K562 (cell line): ENCODE data around the gene SUFU. TPM values are rescaled to one million over a fixed set of nuclear protein-coding genes. Genes with fewer than 3 reads are reported as not detected.

Experiments
- ATAC-seq: fragments of 200-7000 bp; cut with Tn5 transposase; 3 replicates; pipeline ENCODE4 v1.9.1; 2020; ENCODE audit warnings: moderate library complexity
- BruUV-seq: library from RNA; stranded (reverse); fragments of 400-500 nt; replicated peaks from 2 replicates; lab custom pipeline; 2021; lab: Mats Ljungman, UMichigan
- CTCF ChIA-PET: fragments of 300-600 bp; formaldehyde crosslinking; extraction: SDS; loops from one replicate; lab custom pipeline; 2021; ENCODE audit warnings: low intra/inter-chr PET ratio; lab: Yijun Ruan, JAX
- POLR2A ChIA-PET: fragments of 300-600, 350-650 bp; sonication (Branson Sonifier 250); formaldehyde crosslinking; extraction: SDS; loops from one replicate; lab custom pipeline; 2021; ENCODE audit warnings: antibody characterized with exemption, inconsistent platforms; lab: Yijun Ruan, JAX
- DNase-seq, 4 experiments: peaks; one replicate each; pipeline versions ENCODE4 v3.0.0 to v3.0.0-alpha.2; 2011 to 2018; ENCODE audit warnings: low spot score in 3 of 4, mixed read lengths in 3 of 4; ENCODE audit errors: extremely low read depth in 1 of 4
- FAIRE-seq: peaks from 2 replicates; lab custom pipeline; 2011; peaks lifted over from hg19 to GRCh38; lab: Jason Lieb, UNC
- H2AFZ ChIP-seq: 2 replicates; pipeline ENCODE4 v1.6.0; 2011; ENCODE audit warnings: low read depth, low read length, control low read depth, inconsistent platforms
- H3K27ac ChIP-seq: fragments of 200-600 bp; 3 replicates; pipeline ENCODE4 v1.8.0; 2011; ENCODE audit warnings: low read depth, mild to moderate bottlenecking, control low read depth, inconsistent platforms, low read length, moderate library complexity, mixed read lengths; ENCODE audit errors: extremely low read depth
- H3K27me3 ChIP-seq, 2 experiments: fragments of 300-600 bp in 1 of 2; 2 replicates in 1 of 2; 3 replicates in 1 of 2; pipeline versions ENCODE4 v1.6.0 to v1.8.0; 2011; ENCODE audit warnings: inconsistent platforms in 2 of 2, low read length in 2 of 2, mild to moderate bottlenecking in 1 of 2, mixed read lengths in 1 of 2, moderate library complexity in 1 of 2; ENCODE audit not compliant: control insufficient read depth in 2 of 2, insufficient read depth in 2 of 2
- H3K36me3 ChIP-seq: fragments of 300-600 bp; 3 replicates; pipeline ENCODE4 v1.8.0; 2011; ENCODE audit warnings: mild to moderate bottlenecking, low read length, inconsistent platforms; ENCODE audit not compliant: control insufficient read depth, insufficient read depth
- H3K4me1 ChIP-seq, 2 experiments: fragments of 200-600 bp in 1 of 2; replicated peaks in 1 of 2; 2 replicates in 1 of 2; 3 replicates in 1 of 2; pipeline versions ENCODE4 v1.5.1 to v1.8.0; 2011; ENCODE audit warnings: inconsistent platforms in 2 of 2, low read length in 2 of 2, mild to moderate bottlenecking in 1 of 2, mixed read lengths in 1 of 2, moderate library complexity in 1 of 2; ENCODE audit not compliant: control insufficient read depth in 2 of 2, insufficient read depth in 2 of 2
- H3K4me2 ChIP-seq: 2 replicates; pipeline ENCODE4 v1.6.1; 2011; ENCODE audit warnings: low read length, control low read depth, inconsistent platforms, mixed read lengths; ENCODE audit not compliant: insufficient read depth
- H3K4me3 ChIP-seq: fragments of 200-600 bp; sonication (generic), shearing (Covaris generic); 2 replicates; pipeline ENCODE4 v1.5.1; 2016; ENCODE audit warnings: control low read depth, inconsistent platforms
- H3K79me2 ChIP-seq: fragments of 200-600 bp; 3 replicates; pipeline ENCODE4 v1.8.0; 2011; ENCODE audit warnings: low read length, inconsistent platforms; ENCODE audit not compliant: control insufficient read depth, insufficient read depth
- H3K9ac ChIP-seq, 2 experiments: 2 replicates each; pipeline versions ENCODE4 v1.6.0 to v1.6.1; 2011; ENCODE audit warnings: low read depth in 2 of 2, low read length in 2 of 2, control low read depth in 1 of 2, inconsistent platforms in 1 of 2, mild to moderate bottlenecking in 1 of 2, mixed read lengths in 1 of 2; ENCODE audit not compliant: insufficient read depth in 1 of 2
- H3K9me1 ChIP-seq: one replicate; pipeline ENCODE4 v1.6.0; 2011; ENCODE audit warnings: inconsistent platforms, mild to moderate bottlenecking, low read length, moderate library complexity; ENCODE audit not compliant: control insufficient read depth, insufficient read depth
- H3K9me3 ChIP-seq: replicated peaks from 2 replicates; pipeline ENCODE4 v1.5.1; 2011; ENCODE audit warnings: low read depth, low read length, inconsistent platforms; ENCODE audit not compliant: control insufficient read depth, insufficient read depth
- H4K20me1 ChIP-seq: replicated peaks from 2 replicates; pipeline ENCODE4 v1.6.1; 2011; ENCODE audit warnings: low read length, inconsistent platforms, mixed read lengths; ENCODE audit not compliant: control insufficient read depth, insufficient read depth
- CLOCK ChIP-seq: fragments of 250-450 bp; sonication (Bioruptor Pico); IDR thresholded peaks from 2 replicates; pipeline ENCODE4 v1.4.0; 2020; ENCODE audit warnings: mild to moderate bottlenecking, moderate library complexity, borderline replicate concordance
- FUS ChIP-seq: fragments of 200-400 bp; formaldehyde crosslinking; optimal IDR thresholded peaks from 2 replicates; pipeline ENCODE3; 2017; ENCODE audit warnings: low read depth, low read length
- GMEB1 ChIP-seq: fragments of 250-450 bp; sonication (Bioruptor Pico); IDR thresholded peaks from 2 replicates; pipeline ENCODE4 v1.4.0; 2020; ENCODE audit warnings: mild to moderate bottlenecking
- GTF2A2 ChIP-seq: IDR thresholded peaks from 2 replicates; pipeline ENCODE4 v1.6.1; 2016; ENCODE audit warnings: mild to moderate bottlenecking, missing genetic modification characterization, missing compliant biosample characterization
- NFXL1 ChIP-seq: fragments of 450-650 bp; formaldehyde crosslinking; IDR thresholded peaks from 2 replicates; pipeline ENCODE4 v1.4.0; 2021; ENCODE audit warnings: mild to moderate bottlenecking
- PKNOX1 ChIP-seq: fragments of 450-650 bp; IDR thresholded peaks from 2 replicates; pipeline ENCODE4 v1.6.1; 2016
- PRDM10 ChIP-seq: fragments of 450-650 bp; IDR thresholded peaks from 2 replicates; pipeline ENCODE4 v1.6.1; 2018; ENCODE audit not compliant: partially characterized antibody
- SLC30A9 ChIP-seq: fragments of 250-450 bp; sonication (Bioruptor Pico); IDR thresholded peaks from 2 replicates; pipeline ENCODE4 v1.8.0; 2022; ENCODE audit warnings: mild to moderate bottlenecking, moderate library complexity
- STAT5B ChIP-seq: fragments of 250-450 bp; sonication (Bioruptor Pico); IDR thresholded peaks from 2 replicates; pipeline ENCODE4 v1.8.0; 2021; ENCODE audit warnings: mild to moderate bottlenecking, inconsistent platforms
- WHSC1 ChIP-seq: IDR thresholded peaks from one replicate; pipeline ENCODE4 v1.6.1; 2012; ENCODE audit warnings: low read length, control low read depth, inconsistent platforms
- ZNF134 ChIP-seq: fragments of 250-450 bp; sonication (Bioruptor Pico); conservative IDR thresholded peaks from 2 replicates; pipeline ENCODE4 v1.4.0; 2020
- ZNF224 ChIP-seq: sonication (generic); formaldehyde crosslinking; IDR thresholded peaks from 2 replicates; pipeline ENCODE4 v1.8.0; 2022; ENCODE audit warnings: mild to moderate bottlenecking, missing genetic modification reagents
- ZNF384 ChIP-seq: IDR thresholded peaks from 2 replicates; pipeline ENCODE4 v1.6.1; 2012; ENCODE audit warnings: low read depth, low read length, improper control_type of control experiment
- ZNF408 ChIP-seq: fragments of 250-450 bp; sonication (Bioruptor Pico); IDR thresholded peaks from 2 replicates; pipeline ENCODE4 v1.4.0; 2020; ENCODE audit warnings: low read depth, mild to moderate bottlenecking, moderate library complexity
- ZNF436 ChIP-seq: fragments of 250-450, 450-650 bp; sonication (Bioruptor Pico); formaldehyde crosslinking; IDR thresholded peaks from 2 replicates; pipeline ENCODE4 v1.7.0; 2020; ENCODE audit warnings: mild to moderate bottlenecking
- ZNF717 ChIP-seq: fragments of 250-450 bp; sonication (Bioruptor Pico); IDR thresholded peaks from 2 replicates; pipeline ENCODE4 v1.5.0; 2021
- WGBS: fragments of 100-300 bp; shearing (Covaris generic); methylation state at CpG from one replicate; pipeline ENCODE4 v1.1.6; 2016; ENCODE audit warnings: low coverage, mixed read lengths; ENCODE audit not compliant: insufficient coverage; ENCODE audit errors: missing lambda C conversion rate; 5-methylcytosine and 5-hydroxymethylcytosine counted together
- in situ Hi-C: fragments of 300-500 bp; cut with MboI; formaldehyde crosslinking; loops from 4 replicates; pipeline ENCODE4 v1.15.0; 2018; ENCODE audit warnings: inconsistent platforms, mixed read lengths
- intact Hi-C: fragments of 100-400 bp; cut with micrococcal nuclease; formaldehyde crosslinking; loops from 2 replicates; pipeline ENCODE4 v1.14.2; 2022
- polyA plus RNA-seq, 8 experiments: library from polyadenylated mRNA; depleted of rRNA in 4 of 8; stranded (reverse) in 5 of 8; unstranded in 3 of 8; fragments of >200 nt; fragmentation: Nextera tagmentation in 2 of 8; fragmentation: Illumina TruSeq in 1 of 8; extraction: Ambion mirVana in 2 of 8; extraction: Trizol in 1 of 8; gene quantifications; 2 replicates each; pipeline versions ENCODE4 v1.2.1 to v1.2.3, GENCODE V29; 2011 to 2014; ENCODE audit warnings: inconsistent platforms in 1 of 8, missing spikeins in 1 of 8
- total RNA-seq, 7 experiments: library from RNA; depleted of rRNA in 6 of 7; stranded (reverse); fragments of >200 nt in 6 of 7; fragmentation: Illumina TruSeq in 2 of 7; extraction: Trizol in 2 of 7; gene quantifications; 2 replicates each; pipeline versions ENCODE4 v1.2.1 to v1.2.3, GENCODE V29; 2011 to 2021; ENCODE audit warnings: low replicate concordance in 1 of 7

Gene SUFU
- total and polyA plus RNA-seq, 9 of the 15 experiments (the other 6 are each of a cell fraction or from before 2014, with no cell fraction given) = 0.59 to 6.3 (median 0.82) TPM

GRCh38 chr10:102458656-102459055 lies 45.1 kb upstream of the SUFU start:
- no peak for ATAC-seq
- Histone ChIP-seq H3K4me1 (peaks cover 29 to 35% of the 10 kb centered on the region in 2 experiments), H3K9me1 (no peaks in the 10 kb centered on the region), H3K27me3 (no peaks in the 10 kb centered on the region), H4K20me1 (no peaks in the 10 kb centered on the region), H3K4me3 (no peak overlapping the region), H3K79me2 (peaks cover 3% of the 10 kb centered on the region; the same call in 2 of the 3 replicates), H3K4me2 (no peak overlapping the region), H2AFZ (no peak overlapping the region), H3K36me3 (peaks cover 21% of the 10 kb centered on the region; the same call in 2 of the 3 replicates), H3K9me3 (no peaks in the 10 kb centered on the region), H3K27ac (no peak overlapping the region), H3K9ac (no peak overlapping the region)
- intact Hi-C loops (no loop called here), in situ Hi-C loops (no loop called here)
- 42% methylated on average over 4 of the region's 4 CpGs for WGBS
- DNase-seq = no peak
- no peak for FAIRE-seq
- ChIA-PET CTCF (no interaction called here), POLR2A (no interaction called here)
- BruUV-seq = no TSS peak
- no peak for TF ChIP-seq NFXL1 (CRISPR knock-in tag)
- no peak for TF ChIP-seq PKNOX1
- no peak for TF ChIP-seq WHSC1
- TF ChIP-seq GMEB1 (CRISPR knock-in tag) = no peak
- TF ChIP-seq FUS = no peak
- TF ChIP-seq CLOCK (CRISPR knock-in tag) = no peak
- no peak for TF ChIP-seq ZNF384
- no peak for TF ChIP-seq ZNF436 (CRISPR knock-in tag)
- no peak for TF ChIP-seq ZNF224
- TF ChIP-seq ZNF408 (CRISPR knock-in tag) = no peak
- no peak for TF ChIP-seq ZNF134
- no peak for TF ChIP-seq GTF2A2 (tag)
- no peak for TF ChIP-seq STAT5B (CRISPR knock-in tag)
- TF ChIP-seq PRDM10 = no peak
- no peak for TF ChIP-seq SLC30A9
- TF ChIP-seq ZNF717 (CRISPR knock-in tag) = no peak
